ENCODE results near the gene CMKLR1. TPM values are rescaled to one million over a fixed set of nuclear protein-coding genes. Genes with fewer than 3 reads are reported as not detected.

CMKLR1 gene, protein sequence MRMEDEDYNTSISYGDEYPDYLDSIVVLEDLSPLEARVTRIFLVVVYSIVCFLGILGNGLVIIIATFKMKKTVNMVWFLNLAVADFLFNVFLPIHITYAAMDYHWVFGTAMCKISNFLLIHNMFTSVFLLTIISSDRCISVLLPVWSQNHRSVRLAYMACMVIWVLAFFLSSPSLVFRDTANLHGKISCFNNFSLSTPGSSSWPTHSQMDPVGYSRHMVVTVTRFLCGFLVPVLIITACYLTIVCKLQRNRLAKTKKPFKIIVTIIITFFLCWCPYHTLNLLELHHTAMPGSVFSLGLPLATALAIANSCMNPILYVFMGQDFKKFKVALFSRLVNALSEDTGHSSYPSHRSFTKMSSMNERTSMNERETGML
- 0.09 and 0.14 TPM in 2 replicates for total RNA-seq

DNA sequence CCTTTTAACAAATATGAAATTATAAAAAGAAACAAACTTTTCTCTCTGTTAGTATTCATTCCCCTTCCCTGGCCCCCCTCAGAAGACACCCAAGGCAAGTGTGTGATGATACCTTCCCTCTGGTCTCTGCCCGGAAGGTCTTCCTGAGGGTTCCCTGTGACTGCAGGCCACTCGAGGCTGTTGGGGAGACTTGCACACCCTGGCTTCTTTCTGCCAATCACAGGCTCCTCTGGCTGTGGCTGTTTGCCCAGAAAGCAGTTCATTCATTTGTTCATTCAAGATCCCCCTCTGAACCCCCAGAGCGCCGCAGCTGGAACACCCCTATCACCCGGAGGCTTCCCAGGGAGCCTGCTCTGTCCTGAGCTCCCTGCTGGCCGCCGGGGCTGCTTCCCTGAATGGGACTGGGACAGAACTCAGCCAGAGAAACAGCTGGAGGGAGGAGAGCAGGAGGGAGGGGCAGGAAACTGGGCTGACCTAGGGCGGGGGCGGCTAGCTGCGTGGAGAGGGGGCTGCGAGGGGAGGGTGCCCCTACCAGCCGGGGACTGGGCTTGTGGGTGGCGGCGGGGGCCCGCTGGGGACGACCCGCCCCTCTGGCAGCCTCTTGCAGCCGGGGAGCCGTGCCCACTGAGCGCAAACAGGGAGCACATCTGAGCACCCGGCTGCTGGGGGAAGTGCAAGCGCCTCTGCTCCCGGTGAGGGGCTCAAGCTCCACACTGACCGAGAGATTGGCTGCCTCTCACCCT, at the start of gene CMKLR1:
TSS of gene CMKLR1 (minus strand) at position 397 of the 743 bp plus-strand sequence. CDS start 45,720 bp downstream, outside the sequence.

Other genes starting within 250 kb of the CMKLR1 start
- gene WSCD2, start 210.0 kb downstream of the CMKLR1 start, total RNA-seq = not detected in 2 replicates
- 12.0 and 12.2 TPM in 2 replicates for gene FICD, start 176.0 kb upstream of the CMKLR1 start, total RNA-seq
- gene SART3, start 221.9 kb upstream of the CMKLR1 start, total RNA-seq = 86.1 and 116 TPM in 2 replicates
- 159 and 189 TPM in 2 replicates for gene ISCU, start 223.3 kb upstream of the CMKLR1 start, total RNA-seq